ENCODE data around the gene BORCS5. TPM values are rescaled to one million over a fixed set of nuclear protein-coding genes. Genes with fewer than 3 reads are reported as not detected.

Gene BORCS5
- total and polyA plus RNA-seq, 10 donors: 3.3 to 25.9 (median 14.9) TPM

GRCh38 chr12:12503384-12504078 is 146.7 kb downstream of the BORCS5 start:
- peaks cover 0 to 6% (median 0%) of the 10 kb centered on the region in 6 donors for H3K36me3 ChIP-seq
- no peak overlapping the region for H3K4me3 ChIP-seq
- DNase-seq: no peak
- H3K27ac ChIP-seq: peak overlapping the region in 4 of 8 donors; percentile 10 to 72 (median 34)
- intact Hi-C loops (cut with DNase I; ENCODE audit: low total_unique reads): no loop called here
- H3K27me3 ChIP-seq (replicated peaks in 1 of 7): no peaks in the 10 kb centered on the region
- H3K4me1 ChIP-seq: peaks cover 5 to 75% (median 20%) of the 10 kb centered on the region in 6 donors
- no peak for TF ChIP-seq POLR2AphosphoS5 (IDR thresholded peaks at IDR 0.05)
- TF ChIP-seq CTCF (IDR thresholded peaks at IDR 0.05 in 8 of 11, conservative IDR thresholded peaks at IDR 0.05 in 3 of 11): no peak
- no peak for TF ChIP-seq POLR2A (IDR thresholded peaks at IDR 0.05)
- H3K9me3 ChIP-seq: no peaks in the 10 kb centered on the region
- 65 to 85% (median 78%) methylated on average over 9 of the region's 9 CpGs for WGBS, 5 donors

GRCh38 chr12:12505544-12506495 is 148.9 kb downstream of the BORCS5 start:
- Histone ChIP-seq H3K9me3 (no peaks in the 10 kb centered on the region), H3K4me1 (peaks cover 5 to 79% (median 22%) of the 10 kb centered on the region in 6 donors), H3K27me3 (replicated peaks in 1 of 7) (no peaks in the 10 kb centered on the region), H3K4me3 (peak overlapping the region in 1 of 8 donors; percentile 7), H3K27ac (peak overlapping the region; percentile 23 to 76 (median 62)), H3K36me3 (no peaks in the 10 kb centered on the region)
- intact Hi-C loops (cut with DNase I; ENCODE audit: low total_unique reads): no loop called here
- DNase-seq: no peak
- no peak for TF ChIP-seq CTCF (IDR thresholded peaks at IDR 0.05 in 8 of 11, conservative IDR thresholded peaks at IDR 0.05 in 3 of 11)
- peak in 1 of 3 donors; percentile 55 for TF ChIP-seq POLR2AphosphoS5 (IDR thresholded peaks at IDR 0.05)
- no peak for TF ChIP-seq POLR2A (IDR thresholded peaks at IDR 0.05)
- 49 to 69% (median 60%) methylated on average over 11 of the region's 11 CpGs for WGBS, 5 donors

- intact Hi-C loops (cut with DNase I; ENCODE audit: low total_unique reads): no loop called here
- Histone ChIP-seq H3K36me3 (no peaks in the 10 kb centered on the region), H3K4me3 (peak overlapping the region in 1 of 8 donors; percentile 7)
Measured at GRCh38 chr12:12506496-12506890, 149.6 kb downstream of the BORCS5 start.

More at GRCh38 chr12:12506496-12506890, 149.6 kb downstream of the BORCS5 start:
- Histone ChIP-seq H3K27me3 (replicated peaks in 1 of 7) (no peaks in the 10 kb centered on the region), H3K4me1 (peaks cover 5 to 72% (median 22%) of the 10 kb centered on the region in 6 donors), H3K27ac (peak overlapping the region; percentile 23 to 76 (median 62)), H3K9me3 (no peaks in the 10 kb centered on the region)
- TF ChIP-seq POLR2AphosphoS5 (IDR thresholded peaks at IDR 0.05): no peak
- TF ChIP-seq POLR2A (IDR thresholded peaks at IDR 0.05): no peak
- no peak for TF ChIP-seq CTCF (IDR thresholded peaks at IDR 0.05 in 8 of 11, conservative IDR thresholded peaks at IDR 0.05 in 3 of 11)
- no peak for DNase-seq
- WGBS, 5 donors: 68 to 83% (median 71%) methylated on average over 3 of the region's 3 CpGs
